Measurements from ENCODE around the gene NELL1. TPM values are rescaled to one million over a fixed set of nuclear protein-coding genes. Genes with fewer than 3 reads are reported as not detected.

Gene NELL1
- total RNA-seq, 2 experiments from 2014 or later: not detected

- Mint-ChIP-seq H3K4me1 (ENCODE audit: low read depth) (no peaks in the 10 kb centered on the region), H3K27ac (no peak overlapping the region), H3K36me3 (ENCODE audit: low read depth) (no peaks in the 10 kb centered on the region), H3K4me3 (no peak overlapping the region), H3K9me3 (peaks cover 4% of the 10 kb centered on the region), H3K27me3 (peaks cover 22% of the 10 kb centered on the region)
- Histone ChIP-seq H3K4me1 (ENCODE audit: insufficient read depth, low read length) (no peaks in the 10 kb centered on the region), H3K9me3 (ENCODE audit: control insufficient read depth in 1 of 2, insufficient read depth in 1 of 2, low read length in 2 of 2) (no peaks in the 10 kb centered on the region), H3K36me3 (ENCODE audit: insufficient read depth, low read length) (no peaks in the 10 kb centered on the region), H3K27me3 (ENCODE audit: control insufficient read depth in 1 of 2, insufficient read depth in 2 of 2, low read length in 2 of 2) (peaks cover 0 to 4% of the 10 kb centered on the region in 2 experiments), H3K27ac (ENCODE audit: low read depth in 1 of 2, low read length in 2 of 2) (no peak overlapping the region), H3K4me3 (ENCODE audit: low read length) (no peak overlapping the region)
- ATAC-seq (ENCODE audit: poor library complexity): no peak
- ChIA-PET POLR2A (no interaction called here), CTCF (no interaction called here)
- TF ChIP-seq CTCF (IDR thresholded peaks at IDR 0.05): no peak
- no peak for DNase-seq
- intact Hi-C loops (cut with DNase I, micrococcal nuclease): no loop called here
Measured at GRCh38 chr11:20634044-20634443, 35.3 kb upstream of the NELL1 start.

- Histone ChIP-seq H3K36me3 (ENCODE audit: insufficient read depth, low read length) (no peaks in the 10 kb centered on the region), H3K27me3 (ENCODE audit: control insufficient read depth in 1 of 2, insufficient read depth in 2 of 2, low read length in 2 of 2) (peaks cover 0 to 4% of the 10 kb centered on the region in 2 experiments), H3K27ac (ENCODE audit: low read depth in 1 of 2, low read length in 2 of 2) (no peak overlapping the region), H3K9me3 (ENCODE audit: control insufficient read depth in 1 of 2, insufficient read depth in 1 of 2, low read length in 2 of 2) (no peaks in the 10 kb centered on the region), H3K4me3 (ENCODE audit: low read length) (no peak overlapping the region), H3K4me1 (ENCODE audit: insufficient read depth, low read length) (no peaks in the 10 kb centered on the region)
- H3K36me3 Mint-ChIP-seq (ENCODE audit: low read depth): no peaks in the 10 kb centered on the region
- H3K4me1 Mint-ChIP-seq (ENCODE audit: low read depth): no peaks in the 10 kb centered on the region
- no peak overlapping the region for H3K4me3 Mint-ChIP-seq
- DNase-seq: no peak
- intact Hi-C loops (cut with DNase I, micrococcal nuclease): no loop called here
- no peak overlapping the region for H3K27ac Mint-ChIP-seq
- no peak for ATAC-seq (ENCODE audit: poor library complexity)
- TF ChIP-seq CTCF (IDR thresholded peaks at IDR 0.05): no peak
- H3K27me3 Mint-ChIP-seq: peaks cover 22% of the 10 kb centered on the region
- CTCF ChIA-PET: no interaction called here
- H3K9me3 Mint-ChIP-seq: peaks cover 2% of the 10 kb centered on the region
- POLR2A ChIA-PET: no interaction called here
Measured at GRCh38 chr11:20634781-20635180, 34.6 kb upstream of the NELL1 start.

- Histone ChIP-seq H3K27me3 (ENCODE audit: control insufficient read depth in 1 of 2, insufficient read depth in 2 of 2, low read length in 2 of 2) (peaks cover 0 to 4% of the 10 kb centered on the region in 2 experiments), H3K4me3 (ENCODE audit: low read length) (no peak overlapping the region), H3K36me3 (ENCODE audit: insufficient read depth, low read length) (no peaks in the 10 kb centered on the region), H3K27ac (ENCODE audit: low read depth in 1 of 2, low read length in 2 of 2) (no peak overlapping the region), H3K9me3 (ENCODE audit: control insufficient read depth in 1 of 2, insufficient read depth in 1 of 2, low read length in 2 of 2) (no peaks in the 10 kb centered on the region), H3K4me1 (ENCODE audit: insufficient read depth, low read length) (no peaks in the 10 kb centered on the region)
- Mint-ChIP-seq H3K36me3 (ENCODE audit: low read depth) (no peaks in the 10 kb centered on the region), H3K4me1 (ENCODE audit: low read depth) (no peaks in the 10 kb centered on the region), H3K9me3 (no peaks in the 10 kb centered on the region), H3K27ac (no peak overlapping the region), H3K27me3 (peaks cover 25% of the 10 kb centered on the region), H3K4me3 (no peak overlapping the region)
- intact Hi-C loops (cut with DNase I, micrococcal nuclease): no loop called here
- ATAC-seq (ENCODE audit: poor library complexity) (no peak), DNase-seq (no peak)
- TF ChIP-seq CTCF (IDR thresholded peaks at IDR 0.05): no peak
- CTCF ChIA-PET: no interaction called here
- POLR2A ChIA-PET: no interaction called here
Measured at GRCh38 chr11:20638074-20638473, 31.3 kb upstream of the NELL1 start.
